ENCODE measurements around the gene IYD.

DNA sequence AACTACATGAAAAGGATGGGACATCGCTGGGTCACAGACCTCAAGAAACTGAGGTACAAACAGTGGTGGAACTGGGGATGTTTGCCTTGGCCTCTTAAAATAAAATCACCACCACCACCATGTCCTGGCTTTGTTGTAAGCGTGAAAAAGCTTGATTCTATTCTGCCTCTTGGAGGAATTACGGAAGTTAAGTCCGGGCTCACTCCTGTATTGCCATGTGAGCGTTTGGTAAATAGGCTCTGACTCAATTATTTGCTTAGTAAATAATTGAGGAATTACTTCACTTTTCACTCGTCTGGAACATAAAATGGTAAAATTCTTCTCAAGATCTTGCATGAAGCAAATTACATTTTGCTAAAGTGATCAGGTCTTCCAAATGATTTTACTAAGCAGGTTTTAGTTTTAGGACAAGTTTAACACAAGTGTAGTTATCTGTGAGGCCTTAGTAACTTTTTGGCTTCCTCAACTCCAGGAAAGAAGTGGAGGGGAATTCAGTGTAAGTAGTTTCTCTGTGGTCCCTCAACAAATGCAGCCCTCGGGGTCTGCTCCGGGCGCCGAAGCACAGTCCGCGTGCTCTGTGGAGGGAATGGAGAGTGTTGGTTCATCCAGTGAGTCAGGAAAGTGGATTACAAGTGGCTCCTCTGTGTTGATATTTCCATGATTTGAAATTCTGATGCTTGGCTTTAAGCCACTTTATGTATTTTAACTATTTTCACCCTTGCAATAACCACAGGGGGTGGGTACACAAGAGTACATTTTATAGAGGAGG lies 23.8 kb downstream of the IYD start:
- TF ChIP-seq EZH2phosphoT487 (IDR thresholded peaks at IDR 0.05; ENCODE audit: low read depth): no peak
- TF ChIP-seq CTCF (IDR thresholded peaks at IDR 0.05; ENCODE audit: low read depth, low read length): no peak

Data from OCI-LY3 (cell line).